ENCODE data around the gene MED14. TPM values are rescaled to one million over a fixed set of nuclear protein-coding genes. Genes with fewer than 3 reads are reported as not detected.

Gene MED14
- total RNA-seq, 1 donor, result 34.7 TPM

DNA sequence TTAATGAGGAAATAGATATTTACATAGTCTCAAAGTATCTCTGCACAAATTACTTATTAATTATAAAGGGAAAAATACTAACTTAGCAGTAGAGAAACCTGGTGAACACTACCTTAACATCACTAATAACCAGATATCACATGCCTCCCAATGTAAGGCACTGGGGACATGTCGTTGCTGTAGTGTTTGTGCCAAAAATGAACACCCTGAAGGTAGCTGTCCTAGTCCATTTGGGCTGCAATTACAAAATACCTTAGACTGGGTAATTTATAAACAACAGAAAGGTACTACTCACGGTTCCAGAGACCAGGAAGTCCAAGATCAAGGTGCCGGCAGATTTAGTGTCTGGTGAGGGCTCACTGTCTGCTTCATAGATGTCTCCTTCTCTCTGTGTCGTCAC lies 122.8 kb downstream of the MED14 start:
- H3K36me3 ChIP-seq (ENCODE audit: insufficient read depth, low read length), result no peaks in the 10 kb centered on the region
- no peak overlapping the region for H3K4me3 ChIP-seq (ENCODE audit: insufficient read depth, low read length)
- no peaks in the 10 kb centered on the region for H4K20me1 ChIP-seq (ENCODE audit: insufficient read depth, low read length)
- DNase-seq (ENCODE audit: insufficient read length, low spot score, missing footprints), result no peak
- H3K27me3 ChIP-seq (ENCODE audit: insufficient read depth, low read length), result peaks cover 19% of the 10 kb centered on the region
- TF ChIP-seq, protein P1, sequence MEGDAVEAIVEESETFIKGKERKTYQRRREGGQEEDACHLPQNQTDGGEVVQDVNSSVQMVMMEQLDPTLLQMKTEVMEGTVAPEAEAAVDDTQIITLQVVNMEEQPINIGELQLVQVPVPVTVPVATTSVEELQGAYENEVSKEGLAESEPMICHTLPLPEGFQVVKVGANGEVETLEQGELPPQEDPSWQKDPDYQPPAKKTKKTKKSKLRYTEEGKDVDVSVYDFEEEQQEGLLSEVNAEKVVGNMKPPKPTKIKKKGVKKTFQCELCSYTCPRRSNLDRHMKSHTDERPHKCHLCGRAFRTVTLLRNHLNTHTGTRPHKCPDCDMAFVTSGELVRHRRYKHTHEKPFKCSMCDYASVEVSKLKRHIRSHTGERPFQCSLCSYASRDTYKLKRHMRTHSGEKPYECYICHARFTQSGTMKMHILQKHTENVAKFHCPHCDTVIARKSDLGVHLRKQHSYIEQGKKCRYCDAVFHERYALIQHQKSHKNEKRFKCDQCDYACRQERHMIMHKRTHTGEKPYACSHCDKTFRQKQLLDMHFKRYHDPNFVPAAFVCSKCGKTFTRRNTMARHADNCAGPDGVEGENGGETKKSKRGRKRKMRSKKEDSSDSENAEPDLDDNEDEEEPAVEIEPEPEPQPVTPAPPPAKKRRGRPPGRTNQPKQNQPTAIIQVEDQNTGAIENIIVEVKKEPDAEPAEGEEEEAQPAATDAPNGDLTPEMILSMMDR (IDR thresholded peaks at IDR 0.05; ENCODE audit: extremely low read depth, low read depth, low read length), result no peak
- no peak overlapping the region for H2AFZ ChIP-seq (ENCODE audit: low read length)
- H3K4me1 ChIP-seq (ENCODE audit: insufficient read depth, low read length), result no peaks in the 10 kb centered on the region
- H3K27ac ChIP-seq (ENCODE audit: low read depth, low read length), result no peak overlapping the region
- no peaks in the 10 kb centered on the region for H3K79me2 ChIP-seq (ENCODE audit: insufficient read depth, low read length)
- H3K9me3 ChIP-seq (ENCODE audit: low read depth, low read length), result no peaks in the 10 kb centered on the region
- H3K4me2 ChIP-seq (ENCODE audit: insufficient read depth, low read length), result no peak overlapping the region

DNA sequence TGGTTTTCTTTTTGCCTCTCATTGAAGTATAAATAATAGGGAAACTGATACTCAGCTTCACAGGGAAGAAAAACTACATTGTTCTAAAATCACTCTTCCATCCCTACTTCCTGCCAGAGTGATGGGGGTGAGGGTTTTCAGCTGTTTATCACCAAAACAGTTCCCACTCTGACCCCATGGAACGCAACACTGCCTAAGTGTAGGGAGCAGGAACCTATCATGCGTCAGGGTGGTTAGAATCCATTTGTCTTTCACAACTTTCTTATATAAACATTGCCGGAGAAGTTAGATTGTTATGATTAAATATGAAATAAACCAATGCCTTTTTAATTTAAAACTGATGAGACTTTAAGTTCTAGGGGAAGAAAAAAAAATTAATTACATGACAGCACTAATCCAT lies 128.0 kb downstream of the MED14 start:
- Histone ChIP-seq H3K9me3 (ENCODE audit: low read depth, low read length) (no peaks in the 10 kb centered on the region), H3K27ac (ENCODE audit: low read depth, low read length) (no peak overlapping the region), H3K36me3 (ENCODE audit: insufficient read depth, low read length) (no peaks in the 10 kb centered on the region), H3K27me3 (ENCODE audit: insufficient read depth, low read length) (peaks cover 8% of the 10 kb centered on the region), H4K20me1 (ENCODE audit: insufficient read depth, low read length) (no peaks in the 10 kb centered on the region), H3K79me2 (ENCODE audit: insufficient read depth, low read length) (no peaks in the 10 kb centered on the region), H3K4me3 (ENCODE audit: insufficient read depth, low read length) (no peak overlapping the region), H3K4me2 (ENCODE audit: insufficient read depth, low read length) (no peak overlapping the region), H3K4me1 (ENCODE audit: insufficient read depth, low read length) (no peaks in the 10 kb centered on the region), H2AFZ (ENCODE audit: low read length) (no peak overlapping the region)
- TF ChIP-seq, protein P1 (IDR thresholded peaks at IDR 0.05; ENCODE audit: extremely low read depth, low read depth, low read length), result no peak
- DNase-seq (ENCODE audit: insufficient read length, low spot score, missing footprints), result no peak

DNA sequence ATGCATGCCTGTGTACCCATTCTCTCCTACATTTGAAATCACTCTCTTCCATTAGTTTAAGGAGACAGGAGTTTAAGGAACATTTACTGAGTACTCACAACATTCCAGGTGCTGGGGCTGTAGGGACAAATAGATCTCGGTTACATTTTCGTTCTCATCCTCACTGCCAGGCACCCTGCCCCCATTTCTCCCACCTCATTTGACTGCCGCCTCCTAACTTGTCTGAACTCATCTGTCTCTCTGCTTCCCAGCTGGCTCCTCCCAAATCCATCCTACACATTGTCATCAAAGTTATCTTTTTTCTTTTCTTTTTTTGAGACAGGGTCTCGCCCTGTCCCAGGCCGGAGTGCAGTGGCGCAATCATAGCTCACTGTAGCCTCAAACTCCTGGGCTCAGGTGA lies 131.9 kb downstream of the MED14 start:
- Histone ChIP-seq H3K9me3 (ENCODE audit: low read depth, low read length) (no peaks in the 10 kb centered on the region), H2AFZ (ENCODE audit: low read length) (no peak overlapping the region), H3K27me3 (ENCODE audit: insufficient read depth, low read length) (peaks cover 6% of the 10 kb centered on the region), H3K79me2 (ENCODE audit: insufficient read depth, low read length) (no peaks in the 10 kb centered on the region), H3K36me3 (ENCODE audit: insufficient read depth, low read length) (peaks cover 9% of the 10 kb centered on the region), H3K4me1 (ENCODE audit: insufficient read depth, low read length) (no peaks in the 10 kb centered on the region), H3K4me2 (ENCODE audit: insufficient read depth, low read length) (no peak overlapping the region), H4K20me1 (ENCODE audit: insufficient read depth, low read length) (no peaks in the 10 kb centered on the region), H3K27ac (ENCODE audit: low read depth, low read length) (no peak overlapping the region), H3K4me3 (ENCODE audit: insufficient read depth, low read length) (no peak overlapping the region)
- DNase-seq (ENCODE audit: insufficient read length, low spot score, missing footprints), result no peak
- TF ChIP-seq, protein P1 (IDR thresholded peaks at IDR 0.05; ENCODE audit: extremely low read depth, low read depth, low read length), result no peak

Other genes with a start within 250 kb of the MED14 start
- 132 and 161 TPM in 2 replicates for gene ATP6AP2, start 154.6 kb downstream of the MED14 start, total RNA-seq
- not detected in 2 replicates for gene MPC1L, start 112.1 kb downstream of the MED14 start, total RNA-seq
- gene CXorf38, start 88.0 kb downstream of the MED14 start, total RNA-seq, result 10.1 and 14.7 TPM in 2 replicates

Data from osteoblast (primary cell).